HepG2 (cell line): ENCODE measurements around the gene PCDHGA7.
A peak's percentile ranks its signal among the peaks of the same experiment; 100 is the strongest.

Experiments
- ARID4A ChIP-seq: sonication (generic); formaldehyde crosslinking; IDR thresholded peaks from 2 replicates; pipeline ENCODE4 v1.5.0; 2020; ENCODE audit warnings: mild to moderate bottlenecking, missing genetic modification reagents, borderline replicate concordance
- ATRX ChIP-seq: sonication (generic); formaldehyde crosslinking; IDR thresholded peaks from 2 replicates; pipeline ENCODE4 v1.4.0; 2020; ENCODE audit warnings: missing genetic modification reagents, borderline replicate concordance
- CREB1 ChIP-seq, 2 experiments: fragments of 450-650 bp in 1 of 2; IDR thresholded peaks; 2 replicates each; pipeline ENCODE4 v1.6.1; 2016 to 2017; ENCODE audit warnings: control low read depth in 1 of 2, mild to moderate bottlenecking in 1 of 2, missing compliant biosample characterization in 1 of 2, missing genetic modification characterization in 1 of 2
- CTCF ChIP-seq: sonication (generic); formaldehyde crosslinking; IDR thresholded peaks from 2 replicates; pipeline ENCODE4 v1.5.0; 2020; ENCODE audit warnings: mild to moderate bottlenecking, missing genetic modification reagents, moderate library complexity
- FOXP1 ChIP-seq, 2 experiments: fragments of 450-650 bp in 1 of 2; IDR thresholded peaks; 2 replicates each; pipeline ENCODE4 v1.6.1; 2017 to 2018; ENCODE audit warnings: antibody characterized with exemption in 1 of 2
- POLR2A ChIP-seq, 2 experiments: IDR thresholded peaks; 2 replicates each; pipeline ENCODE4 v1.6.1; 2011; ENCODE audit warnings: low read depth in 2 of 2, low read length in 2 of 2, mild to moderate bottlenecking in 1 of 2, moderate library complexity in 1 of 2; ENCODE audit not compliant: insufficient read depth in 1 of 2
- RFX5 ChIP-seq: IDR thresholded peaks from 2 replicates; pipeline ENCODE4 v1.6.1; 2011; ENCODE audit warnings: low read depth, low read length, improper control_type of control experiment
- SMAD1 ChIP-seq: sonication (generic); formaldehyde crosslinking; IDR thresholded peaks from 2 replicates; pipeline ENCODE4 v1.4.0; 2020; ENCODE audit warnings: missing genetic modification reagents, low read depth, mild to moderate bottlenecking, borderline replicate concordance
- STAG1 ChIP-seq: sonication (generic); formaldehyde crosslinking; IDR thresholded peaks from 2 replicates; pipeline ENCODE4 v1.4.0; 2020; ENCODE audit warnings: missing genetic modification reagents
- TAF1 ChIP-seq: sonication (generic); formaldehyde crosslinking; IDR thresholded peaks from 2 replicates; pipeline ENCODE4 v1.4.0; 2020; ENCODE audit warnings: missing genetic modification reagents
- TARDBP ChIP-seq: sonication (generic); formaldehyde crosslinking; IDR thresholded peaks from 2 replicates; pipeline ENCODE4 v1.8.0; 2022; ENCODE audit warnings: mild to moderate bottlenecking, missing genetic modification reagents
- ZBTB1 ChIP-seq: sonication (generic); formaldehyde crosslinking; IDR thresholded peaks from 2 replicates; pipeline ENCODE4 v1.4.0; 2020; ENCODE audit warnings: missing genetic modification reagents, borderline replicate concordance
- ZNF782 ChIP-seq: sonication (generic); formaldehyde crosslinking; IDR thresholded peaks from 2 replicates; pipeline ENCODE4 v1.4.0; 2020; ENCODE audit warnings: missing genetic modification reagents, mild to moderate bottlenecking, borderline replicate concordance

GRCh38 chr5:141392429-141393198, 10.1 kb downstream of the PCDHGA7 start, which contains the start of gene PCDHGA8:
- TF ChIP-seq ARID4A (CRISPR knock-in tag), result no peak
- no peak for TF ChIP-seq ZNF782
- TF ChIP-seq TARDBP (CRISPR knock-in tag), result no peak
- peak; percentile 17; the same call in 1 of the 2 replicates for TF ChIP-seq CTCF (CRISPR knock-in tag)
- no peak for TF ChIP-seq ZBTB1 (CRISPR knock-in tag)
- no peak for TF ChIP-seq ATRX (CRISPR knock-in tag)
- no peak for TF ChIP-seq SMAD1
- TF ChIP-seq STAG1 (CRISPR knock-in tag), result no peak
- TF ChIP-seq CREB1 (IDR thresholded peaks at IDR 0.05), result no peak
- no peak for TF ChIP-seq CREB1 (CRISPR knock-in tag; IDR thresholded peaks at IDR 0.05)
- TF ChIP-seq POLR2A (IDR thresholded peaks at IDR 0.05; ENCODE audit: insufficient read depth in 1 of 2, low read depth in 2 of 2, low read length in 2 of 2), result no peak
- TF ChIP-seq TAF1, result no peak
- TF ChIP-seq RFX5, result no peak
- TF ChIP-seq FOXP1 (IDR thresholded peaks at IDR 0.05), result no peak
- TF ChIP-seq FOXP1 (CRISPR knock-in tag; IDR thresholded peaks at IDR 0.05), result no peak
